Measurements from ENCODE around the gene SRA1.

Gene SRA1

DNA sequence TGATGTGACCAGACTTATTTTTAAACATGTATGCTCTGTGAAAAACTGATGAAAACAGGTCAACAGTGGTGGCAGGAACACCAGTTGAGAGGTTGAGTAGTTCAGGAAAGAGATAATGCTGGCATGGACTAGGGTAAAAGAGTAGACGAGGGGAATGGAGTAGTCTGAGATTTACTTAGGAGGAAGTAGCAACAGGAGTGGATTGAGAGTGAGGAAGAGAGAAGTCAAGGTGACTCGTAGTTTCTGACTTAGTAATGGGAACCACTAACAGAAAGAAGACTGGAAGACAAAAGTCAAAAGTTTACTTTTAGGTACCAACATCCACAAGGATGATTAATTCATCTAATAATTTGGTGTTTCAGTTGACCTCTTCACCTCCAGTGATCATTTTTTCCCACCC lies 3.6 kb downstream of the SRA1 start:
- TF ChIP-seq, protein P1, sequence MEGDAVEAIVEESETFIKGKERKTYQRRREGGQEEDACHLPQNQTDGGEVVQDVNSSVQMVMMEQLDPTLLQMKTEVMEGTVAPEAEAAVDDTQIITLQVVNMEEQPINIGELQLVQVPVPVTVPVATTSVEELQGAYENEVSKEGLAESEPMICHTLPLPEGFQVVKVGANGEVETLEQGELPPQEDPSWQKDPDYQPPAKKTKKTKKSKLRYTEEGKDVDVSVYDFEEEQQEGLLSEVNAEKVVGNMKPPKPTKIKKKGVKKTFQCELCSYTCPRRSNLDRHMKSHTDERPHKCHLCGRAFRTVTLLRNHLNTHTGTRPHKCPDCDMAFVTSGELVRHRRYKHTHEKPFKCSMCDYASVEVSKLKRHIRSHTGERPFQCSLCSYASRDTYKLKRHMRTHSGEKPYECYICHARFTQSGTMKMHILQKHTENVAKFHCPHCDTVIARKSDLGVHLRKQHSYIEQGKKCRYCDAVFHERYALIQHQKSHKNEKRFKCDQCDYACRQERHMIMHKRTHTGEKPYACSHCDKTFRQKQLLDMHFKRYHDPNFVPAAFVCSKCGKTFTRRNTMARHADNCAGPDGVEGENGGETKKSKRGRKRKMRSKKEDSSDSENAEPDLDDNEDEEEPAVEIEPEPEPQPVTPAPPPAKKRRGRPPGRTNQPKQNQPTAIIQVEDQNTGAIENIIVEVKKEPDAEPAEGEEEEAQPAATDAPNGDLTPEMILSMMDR (IDR thresholded peaks at IDR 0.05; ENCODE audit: insufficient read depth, low read length, poor library complexity, severe bottlenecking), result no peak
- no peak for DNase-seq (ENCODE audit: extremely low read depth, insufficient read length)
- Histone ChIP-seq H3K36me3 (ENCODE audit: control insufficient read depth, insufficient read depth, low read length) (peaks cover 22% of the 10 kb centered on the region), H3K4me3 (replicated peaks; ENCODE audit: low read depth, low read length) (0 out of 2 replicates have a peak overlapping the region, but pooled peaks have one; percentile 15), H3K27me3 (replicated peaks; ENCODE audit: control insufficient read depth, insufficient read depth, low read length) (no peaks in the 10 kb centered on the region)

DNA sequence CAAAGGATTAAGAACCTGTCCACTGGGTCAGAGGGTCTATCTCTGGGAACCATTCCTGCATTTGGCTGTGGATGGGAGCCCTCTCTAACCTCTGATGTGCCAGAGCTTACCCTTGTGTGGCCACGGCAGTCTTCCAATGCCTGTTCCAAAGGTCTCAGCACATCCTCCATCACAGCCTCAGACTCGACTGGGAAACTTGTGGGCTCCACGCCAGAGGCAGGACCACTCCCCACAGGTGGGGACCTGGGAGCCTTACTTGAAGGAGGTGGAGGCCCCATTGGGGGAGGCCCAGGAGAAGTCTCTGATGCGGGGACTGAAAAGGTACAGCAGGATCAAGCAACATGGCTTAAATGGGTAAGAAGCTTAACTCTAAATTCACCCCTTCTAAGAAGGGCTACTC lies 5.4 kb downstream of the SRA1 start:
- TF ChIP-seq, protein P1 (IDR thresholded peaks at IDR 0.05; ENCODE audit: insufficient read depth, low read length, poor library complexity, severe bottlenecking), result no peak
- peaks cover 26% of the 10 kb centered on the region for H3K36me3 ChIP-seq (ENCODE audit: control insufficient read depth, insufficient read depth, low read length)
- DNase-seq (ENCODE audit: extremely low read depth, insufficient read length), result no peak
- no peaks in the 10 kb centered on the region for H3K27me3 ChIP-seq (replicated peaks; ENCODE audit: control insufficient read depth, insufficient read depth, low read length)
- H3K4me3 ChIP-seq (replicated peaks; ENCODE audit: low read depth, low read length), result no peak overlapping the region

DNA sequence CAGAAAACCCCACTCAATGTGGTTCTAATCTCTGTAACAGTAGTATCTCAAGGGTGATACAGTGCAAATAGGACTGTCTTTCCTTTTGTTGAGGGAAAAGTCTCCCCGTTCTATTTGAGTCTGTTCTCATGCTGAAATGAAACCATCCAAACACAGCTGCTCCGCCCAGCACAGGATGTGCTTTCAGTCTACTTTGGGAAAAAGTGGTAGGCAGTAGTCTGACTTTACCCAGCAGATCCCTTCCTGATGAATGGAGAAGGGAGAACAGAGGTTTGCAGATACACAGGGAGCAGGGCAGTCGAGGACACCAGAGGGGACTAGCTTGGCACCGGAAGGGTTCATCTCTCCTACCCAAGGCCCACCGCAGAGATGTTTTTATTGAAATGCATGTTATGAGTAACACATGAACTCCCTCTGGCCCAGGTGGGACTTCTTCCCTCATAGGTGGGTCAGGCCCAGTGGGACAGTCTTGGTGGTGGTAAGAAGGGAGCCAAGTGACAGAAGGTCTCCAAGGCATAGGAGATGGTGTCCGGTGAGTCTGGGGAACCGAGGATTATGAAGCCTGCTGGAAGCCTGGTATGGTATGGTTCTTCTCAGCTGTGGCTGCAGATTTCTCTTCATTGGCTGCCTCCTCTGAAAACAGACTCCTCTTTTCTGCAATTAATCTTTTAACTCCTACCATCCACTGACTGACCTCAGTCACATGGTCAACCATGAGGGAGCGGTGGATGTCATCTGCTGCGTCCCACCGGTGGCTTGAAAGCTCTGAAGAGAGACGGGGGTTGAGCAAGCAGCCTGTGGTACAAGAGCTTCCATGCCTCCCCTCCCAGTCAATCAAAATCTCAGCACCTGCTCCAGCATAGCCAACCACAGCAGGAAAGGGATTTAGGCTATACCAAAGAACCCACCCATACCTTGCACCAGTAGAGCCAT lies 6.9 kb downstream of the SRA1 start:
- H3K27me3 ChIP-seq (replicated peaks; ENCODE audit: control insufficient read depth, insufficient read depth, low read length), result no peaks in the 10 kb centered on the region
- H3K4me3 ChIP-seq (replicated peaks; ENCODE audit: low read depth, low read length), result no peak overlapping the region
- peaks cover 26% of the 10 kb centered on the region for H3K36me3 ChIP-seq (ENCODE audit: control insufficient read depth, insufficient read depth, low read length)
- TF ChIP-seq, protein P1 (IDR thresholded peaks at IDR 0.05; ENCODE audit: insufficient read depth, low read length, poor library complexity, severe bottlenecking), result no peak
- DNase-seq (ENCODE audit: extremely low read depth, insufficient read length), result no peak

DNA sequence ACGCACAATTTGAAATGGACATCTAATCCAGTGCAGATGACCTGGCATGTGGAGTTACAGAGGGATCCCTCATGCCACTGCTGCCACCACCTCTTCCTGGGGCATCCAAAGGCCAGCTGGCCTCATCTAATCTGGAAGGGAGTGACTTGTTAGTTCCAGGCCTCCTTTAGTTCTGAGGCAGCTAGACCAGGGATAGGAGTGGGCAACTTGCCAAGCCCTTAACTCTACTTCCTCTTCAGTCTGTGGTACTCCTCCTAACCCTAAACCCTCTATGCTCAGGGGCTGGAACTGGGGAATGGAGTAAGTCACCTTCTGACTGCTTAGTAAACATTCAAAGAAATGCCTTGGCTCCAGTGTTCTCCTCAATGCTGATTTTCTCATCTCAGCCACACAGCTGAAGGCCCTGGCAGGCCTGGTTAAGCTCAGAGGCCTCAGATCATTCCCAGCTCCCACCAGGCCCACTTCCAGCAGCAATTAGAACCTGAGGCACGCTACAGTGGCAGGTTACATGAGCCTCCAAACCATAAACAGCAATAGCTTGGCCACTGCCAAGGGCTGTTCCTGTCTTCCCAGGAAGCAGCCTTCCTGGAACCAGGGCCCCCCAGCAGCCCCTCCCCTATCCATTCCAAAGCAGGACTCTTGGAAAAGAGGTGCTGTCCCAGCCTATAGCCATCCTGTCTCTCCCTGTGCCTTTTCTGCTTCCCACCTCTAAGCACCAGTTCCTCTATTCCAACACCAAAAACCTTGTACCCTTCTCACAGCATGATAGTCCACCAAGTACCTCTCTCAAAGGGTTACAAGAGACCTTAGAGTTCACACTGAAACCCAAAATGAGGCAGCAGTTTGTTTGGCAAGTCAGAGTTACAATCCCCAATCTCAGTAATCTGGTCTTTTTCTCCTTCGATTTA lies 7.8 kb downstream of the SRA1 start:
- Histone ChIP-seq H3K36me3 (ENCODE audit: control insufficient read depth, insufficient read depth, low read length) (peaks cover 26% of the 10 kb centered on the region), H3K4me3 (replicated peaks; ENCODE audit: low read depth, low read length) (no peak overlapping the region), H3K27me3 (replicated peaks; ENCODE audit: control insufficient read depth, insufficient read depth, low read length) (no peaks in the 10 kb centered on the region)
- no peak for DNase-seq (ENCODE audit: extremely low read depth, insufficient read length)
- TF ChIP-seq, protein P1 (IDR thresholded peaks at IDR 0.05; ENCODE audit: insufficient read depth, low read length, poor library complexity, severe bottlenecking), result no peak

DNA sequence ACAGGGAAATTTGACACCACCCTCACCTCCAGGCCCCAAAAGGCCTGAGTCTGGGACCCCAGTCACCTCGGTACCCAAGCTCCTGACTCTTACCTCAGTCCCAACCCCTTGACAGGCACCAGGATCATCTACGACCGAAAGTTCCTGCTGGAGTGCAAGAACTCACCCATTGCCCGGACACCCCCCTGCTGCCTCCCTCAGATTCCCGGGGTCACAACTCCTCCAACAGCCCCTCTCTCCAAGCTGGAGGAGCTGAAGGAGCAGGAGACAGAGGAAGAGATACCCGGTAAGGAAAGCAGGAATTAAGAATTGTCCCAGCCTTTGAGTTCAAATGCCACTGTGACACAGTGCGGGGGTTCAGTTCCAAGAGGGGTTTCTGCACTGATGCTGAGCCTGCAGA lies 8.5 kb downstream of the SRA1 start:
- peaks cover 24% of the 10 kb centered on the region for H3K36me3 ChIP-seq (ENCODE audit: control insufficient read depth, insufficient read depth, low read length)
- H3K4me3 ChIP-seq (replicated peaks; ENCODE audit: low read depth, low read length), result no peak overlapping the region
- DNase-seq (ENCODE audit: extremely low read depth, insufficient read length), result no peak
- no peaks in the 10 kb centered on the region for H3K27me3 ChIP-seq (replicated peaks; ENCODE audit: control insufficient read depth, insufficient read depth, low read length)
- TF ChIP-seq, protein P1 (IDR thresholded peaks at IDR 0.05; ENCODE audit: insufficient read depth, low read length, poor library complexity, severe bottlenecking), result no peak

All from GM06990 (cell line).